Parathyroid adenoma (tissue), 2 donors: ENCODE results near the gene SUSD6.

Source experiments
- H2AFZ ChIP-seq: fragments of 300-600 bp; sonication (generic); one replicate; pipeline ENCODE4 v1.7.0; 2017; ENCODE audit warnings: antibody characterized with exemption, mild to moderate bottlenecking
- H3K27ac ChIP-seq: fragments of 300-600 bp; sonication (generic); one replicate; pipeline ENCODE4 v1.7.0; 2017
- H3K27me3 ChIP-seq: fragments of 300-600 bp; sonication (generic); one replicate; pipeline ENCODE4 v1.7.0; 2017; ENCODE audit warnings: low read length; ENCODE audit not compliant: control insufficient read depth, insufficient read depth
- H3K36me3 ChIP-seq: fragments of 300-600 bp; sonication (generic); one replicate; pipeline ENCODE4 v1.7.0; 2017; ENCODE audit warnings: low read length; ENCODE audit not compliant: control insufficient read depth, insufficient read depth
- H3K4me1 ChIP-seq: fragments of 300-600 bp; sonication (generic); one replicate; pipeline ENCODE4 v1.7.0; 2017; ENCODE audit warnings: control low read depth
- H3K4me2 ChIP-seq: fragments of 300-600 bp; sonication (generic); one replicate; pipeline ENCODE4 v1.7.0; 2017; ENCODE audit warnings: low read length
- H3K4me3 ChIP-seq: fragments of 300-600 bp; sonication (generic); one replicate; pipeline ENCODE4 v1.7.0; 2017; ENCODE audit warnings: low read depth, low read length
- H3K79me2 ChIP-seq: fragments of 300-600 bp; sonication (generic); one replicate; pipeline ENCODE4 v1.7.0; 2017; ENCODE audit warnings: control low read depth
- H3K9ac ChIP-seq: fragments of 300-600 bp; sonication (generic); one replicate; pipeline ENCODE4 v1.7.0; 2017; ENCODE audit warnings: mild to moderate bottlenecking
- H3K9me3 ChIP-seq: fragments of 300-600 bp; sonication (generic); one replicate; pipeline ENCODE4 v1.7.0; 2017; ENCODE audit warnings: low read length; ENCODE audit not compliant: control insufficient read depth
- CTCF ChIP-seq: fragments of 300-600 bp; sonication (generic); IDR thresholded peaks from one replicate; pipeline ENCODE4 v1.7.0; 2017; ENCODE audit warnings: antibody characterized with exemption, mild to moderate bottlenecking
- donor health status: primary hyperparathyroidism.

The SUSD6 gene

GRCh38 chr14:69629225-69630127 is 18.1 kb downstream of the SUSD6 start:
- no peak for TF ChIP-seq CTCF
- Histone ChIP-seq H3K4me2 (no peak overlapping the region), H3K27ac (no peak overlapping the region), H3K36me3 (no peaks in the 10 kb centered on the region), H3K4me1 (peaks cover 15% of the 10 kb centered on the region), H3K9me3 (no peaks in the 10 kb centered on the region), H2AFZ (no peak overlapping the region), H3K27me3 (no peaks in the 10 kb centered on the region), H3K79me2 (peaks cover 65% of the 10 kb centered on the region), H3K9ac (no peak overlapping the region), H3K4me3 (no peak overlapping the region)

- no peak overlapping the region for H3K4me2 ChIP-seq
- H3K4me1 ChIP-seq = peaks cover 15% of the 10 kb centered on the region
- H3K9ac ChIP-seq = no peak overlapping the region
- H3K27ac ChIP-seq = no peak overlapping the region
- no peaks in the 10 kb centered on the region for H3K36me3 ChIP-seq
- no peak for TF ChIP-seq CTCF
- H3K9me3 ChIP-seq = no peaks in the 10 kb centered on the region
- H3K27me3 ChIP-seq = no peaks in the 10 kb centered on the region
- H3K4me3 ChIP-seq = no peak overlapping the region
- no peak overlapping the region for H2AFZ ChIP-seq
- peaks cover 59% of the 10 kb centered on the region for H3K79me2 ChIP-seq
Measured at GRCh38 chr14:69630360-69630759, 19.0 kb downstream of the SUSD6 start.

GRCh38 chr14:69631509-69631908 is 20.1 kb downstream of the SUSD6 start:
- no peak overlapping the region for H3K4me3 ChIP-seq
- peaks cover 18% of the 10 kb centered on the region for H3K4me1 ChIP-seq
- H3K36me3 ChIP-seq = no peaks in the 10 kb centered on the region
- H3K9ac ChIP-seq = no peak overlapping the region
- H3K79me2 ChIP-seq = peaks cover 56% of the 10 kb centered on the region
- no peaks in the 10 kb centered on the region for H3K9me3 ChIP-seq
- H3K27ac ChIP-seq = no peak overlapping the region
- no peaks in the 10 kb centered on the region for H3K27me3 ChIP-seq
- no peak overlapping the region for H2AFZ ChIP-seq
- no peak for TF ChIP-seq CTCF
- no peak overlapping the region for H3K4me2 ChIP-seq

GRCh38 chr14:69632164-69632563 is 20.8 kb downstream of the SUSD6 start:
- TF ChIP-seq CTCF = no peak
- H3K9me3 ChIP-seq = no peaks in the 10 kb centered on the region
- no peak overlapping the region for H3K9ac ChIP-seq
- no peak overlapping the region for H3K4me2 ChIP-seq
- H3K4me3 ChIP-seq = no peak overlapping the region
- peaks cover 21% of the 10 kb centered on the region for H3K4me1 ChIP-seq
- H3K27ac ChIP-seq = no peak overlapping the region
- peaks cover 56% of the 10 kb centered on the region for H3K79me2 ChIP-seq
- no peak overlapping the region for H2AFZ ChIP-seq
- no peaks in the 10 kb centered on the region for H3K36me3 ChIP-seq
- no peaks in the 10 kb centered on the region for H3K27me3 ChIP-seq
